HL-60/S4 treated with retinoic acid at 250 ng/mL for 4 days and 3 days (cell line): ENCODE measurements around the gene CCDC92.
"Not testable (repeated sequence)": the region's sequence is repeated elsewhere in the genome, so short reads cannot be mapped to it uniquely, and the experiment has no call there.

Experiments used
- in situ Hi-C: fragments of 300-500 bp; cut with MboI; formaldehyde crosslinking; loops from 2 replicates; pipeline ENCODE4 v1.7.0; 2022; ENCODE audit warnings: low sequenced_read_pairs

The CCDC92 gene

GRCh38 chr12:123950476-123951349 lies 21.9 kb downstream of the CCDC92 start:
- in situ Hi-C loops: no loop called here

- in situ Hi-C loops: no loop called here
Measured at GRCh38 chr12:123949770-123950165, 22.9 kb downstream of the CCDC92 start.

GRCh38 chr12:123948796-123949769 lies 23.5 kb downstream of the CCDC92 start:
- in situ Hi-C loops: no loop called here

- in situ Hi-C loops: no loop called here
Measured at GRCh38 chr12:123948401-123948795, 24.2 kb downstream of the CCDC92 start.

- in situ Hi-C loops: not testable (repeated sequence)
Measured at GRCh38 chr12:123947531-123947930, 25.1 kb downstream of the CCDC92 start.

- in situ Hi-C loops: not testable (repeated sequence)
Measured at GRCh38 chr12:123946516-123947505, 25.8 kb downstream of the CCDC92 start.

- in situ Hi-C loops: no loop called here
Measured at GRCh38 chr12:123946152-123946515, 26.5 kb downstream of the CCDC92 start.

GRCh38 chr12:123945287-123946151 lies 27.1 kb downstream of the CCDC92 start:
- in situ Hi-C loops: no loop called here

GRCh38 chr12:123944696-123945095 lies 27.9 kb downstream of the CCDC92 start:
- in situ Hi-C loops: no loop called here

- in situ Hi-C loops: no loop called here
Measured at GRCh38 chr12:123943816-123944215, 28.8 kb downstream of the CCDC92 start.

GRCh38 chr12:123942911-123943648 lies 29.6 kb downstream of the CCDC92 start:
- in situ Hi-C loops: no loop called here

GRCh38 chr12:123942238-123942653 lies 30.4 kb downstream of the CCDC92 start:
- in situ Hi-C loops: no loop called here

- in situ Hi-C loops: no loop called here
Measured at GRCh38 chr12:123941624-123942237, 30.9 kb downstream of the CCDC92 start.

- in situ Hi-C loops: no loop called here
Measured at GRCh38 chr12:123941000-123941399, 31.6 kb downstream of the CCDC92 start.

- in situ Hi-C loops: no loop called here
Measured at GRCh38 chr12:123940627-123940966, 32.0 kb downstream of the CCDC92 start.

GRCh38 chr12:123939716-123940626 lies 32.7 kb downstream of the CCDC92 start:
- in situ Hi-C loops: no loop called here

GRCh38 chr12:123938679-123939480 lies 33.8 kb downstream of the CCDC92 start:
- in situ Hi-C loops: no loop called here
